Rectal smooth muscle tissue (tissue), 1 donor: ENCODE data around the gene MAN1C1.

Experiments used
- H3K27ac ChIP-seq: one replicate; pipeline ENCODE4 v1.7.0; 2013; ENCODE audit warnings: low read depth, low read length, inconsistent platforms
- H3K27me3 ChIP-seq: one replicate; pipeline ENCODE4 v1.7.0; 2013; ENCODE audit warnings: low read length; ENCODE audit not compliant: control insufficient read depth, insufficient read depth
- H3K36me3 ChIP-seq: one replicate; pipeline ENCODE4 v1.7.0; 2013; ENCODE audit warnings: low read length; ENCODE audit not compliant: control insufficient read depth, insufficient read depth
- H3K4me1 ChIP-seq: one replicate; pipeline ENCODE4 v1.7.0; 2013; ENCODE audit warnings: low read length; ENCODE audit not compliant: control insufficient read depth, insufficient read depth
- H3K4me3 ChIP-seq: one replicate; pipeline ENCODE4 v1.7.0; 2013; ENCODE audit warnings: low read length
- H3K9ac ChIP-seq: one replicate; pipeline ENCODE4 v1.7.0; 2013; ENCODE audit warnings: low read length

Gene MAN1C1

GRCh38 chr1:25706146-25707089 lies 89.8 kb downstream of the MAN1C1 start:
- H3K36me3 ChIP-seq: no peaks in the 10 kb centered on the region
- H3K27ac ChIP-seq: no peak overlapping the region
- peaks cover 15% of the 10 kb centered on the region for H3K4me1 ChIP-seq
- H3K9ac ChIP-seq: no peak overlapping the region
- no peaks in the 10 kb centered on the region for H3K27me3 ChIP-seq
- no peak overlapping the region for H3K4me3 ChIP-seq

GRCh38 chr1:25707280-25708016 lies 90.9 kb downstream of the MAN1C1 start:
- no peak overlapping the region for H3K4me3 ChIP-seq
- no peaks in the 10 kb centered on the region for H3K36me3 ChIP-seq
- no peak overlapping the region for H3K27ac ChIP-seq
- no peaks in the 10 kb centered on the region for H3K27me3 ChIP-seq
- H3K9ac ChIP-seq: no peak overlapping the region
- H3K4me1 ChIP-seq: peaks cover 7% of the 10 kb centered on the region

GRCh38 chr1:25710583-25711347 lies 94.2 kb downstream of the MAN1C1 start:
- Histone ChIP-seq H3K36me3 (no peaks in the 10 kb centered on the region), H3K27me3 (no peaks in the 10 kb centered on the region), H3K27ac (no peak overlapping the region), H3K4me1 (no peaks in the 10 kb centered on the region), H3K9ac (no peak overlapping the region), H3K4me3 (no peak overlapping the region)

- Histone ChIP-seq H3K27ac (no peak overlapping the region), H3K27me3 (no peaks in the 10 kb centered on the region), H3K4me3 (no peak overlapping the region)
Measured at GRCh38 chr1:25711555-25712298, 95.1 kb downstream of the MAN1C1 start.

GRCh38 chr1:25712299-25712970 lies 95.8 kb downstream of the MAN1C1 start:
- Histone ChIP-seq H3K4me1 (no peaks in the 10 kb centered on the region), H3K4me3 (no peak overlapping the region), H3K27me3 (no peaks in the 10 kb centered on the region), H3K27ac (no peak overlapping the region), H3K9ac (no peak overlapping the region), H3K36me3 (no peaks in the 10 kb centered on the region)

More at GRCh38 chr1:25711555-25712298, 95.1 kb downstream of the MAN1C1 start:
- Histone ChIP-seq H3K9ac (no peak overlapping the region), H3K4me1 (no peaks in the 10 kb centered on the region), H3K36me3 (no peaks in the 10 kb centered on the region)

GRCh38 chr1:25713961-25714360 lies 97.4 kb downstream of the MAN1C1 start:
- Histone ChIP-seq H3K4me1 (no peaks in the 10 kb centered on the region), H3K4me3 (no peak overlapping the region), H3K27me3 (no peaks in the 10 kb centered on the region), H3K9ac (no peak overlapping the region), H3K36me3 (no peaks in the 10 kb centered on the region), H3K27ac (no peak overlapping the region)

GRCh38 chr1:25714372-25714931 lies 97.9 kb downstream of the MAN1C1 start:
- Histone ChIP-seq H3K27me3 (no peaks in the 10 kb centered on the region), H3K27ac (no peak overlapping the region), H3K9ac (no peak overlapping the region), H3K36me3 (no peaks in the 10 kb centered on the region), H3K4me1 (no peaks in the 10 kb centered on the region), H3K4me3 (no peak overlapping the region)

GRCh38 chr1:25715888-25716287 lies 99.3 kb downstream of the MAN1C1 start:
- H3K27ac ChIP-seq: no peak overlapping the region
- no peaks in the 10 kb centered on the region for H3K4me1 ChIP-seq
- no peaks in the 10 kb centered on the region for H3K27me3 ChIP-seq
- no peak overlapping the region for H3K4me3 ChIP-seq
- no peaks in the 10 kb centered on the region for H3K36me3 ChIP-seq
- no peak overlapping the region for H3K9ac ChIP-seq

GRCh38 chr1:25716320-25716719 lies 99.7 kb downstream of the MAN1C1 start:
- Histone ChIP-seq H3K36me3 (no peaks in the 10 kb centered on the region), H3K4me3 (no peak overlapping the region), H3K27ac (no peak overlapping the region), H3K27me3 (no peaks in the 10 kb centered on the region), H3K9ac (no peak overlapping the region), H3K4me1 (no peaks in the 10 kb centered on the region)

GRCh38 chr1:25718732-25719131 lies 102.1 kb downstream of the MAN1C1 start:
- Histone ChIP-seq H3K9ac (no peak overlapping the region), H3K27ac (no peak overlapping the region), H3K27me3 (no peaks in the 10 kb centered on the region), H3K4me1 (no peaks in the 10 kb centered on the region), H3K4me3 (no peak overlapping the region), H3K36me3 (no peaks in the 10 kb centered on the region)

GRCh38 chr1:25720624-25721023 lies 104.0 kb downstream of the MAN1C1 start:
- H3K9ac ChIP-seq: no peak overlapping the region

More at GRCh38 chr1:25720624-25721023, 104.0 kb downstream of the MAN1C1 start:
- Histone ChIP-seq H3K4me1 (no peaks in the 10 kb centered on the region), H3K36me3 (no peaks in the 10 kb centered on the region), H3K4me3 (no peak overlapping the region), H3K27ac (no peak overlapping the region), H3K27me3 (no peaks in the 10 kb centered on the region)
